Kidney (tissue), 14 donors: Measurements from ENCODE around the gene UVSSA. TPM values are rescaled to one million over a fixed set of nuclear protein-coding genes. Genes with fewer than 3 reads are reported as not detected.
A peak's percentile ranks its signal among the peaks of the same experiment; 100 is the strongest.

Experiments used
- DNase-seq, 5 donors: peaks; one replicate each; pipeline ENCODE4 v3.0.0-alpha.2; 2013 to 2020
- FAIRE-seq: peaks from 2 replicates; lab custom pipeline; 2012; peaks lifted over from hg19 to GRCh38; lab: Jason Lieb, UNC
- H3K27ac ChIP-seq, 2 donors: one replicate each; pipeline ENCODE4 v1.7.0; 2013; ENCODE audit warnings: low read depth in 2 of 2, low read length in 2 of 2, inconsistent platforms in 1 of 2
- H3K27me3 ChIP-seq: one replicate; pipeline ENCODE4 v1.7.1; 2013; ENCODE audit warnings: low read length, inconsistent platforms; ENCODE audit not compliant: control insufficient read depth, insufficient read depth
- H3K36me3 ChIP-seq, 3 donors: one replicate each; pipeline versions ENCODE4 v1.7.0 to v1.7.1; 2013; ENCODE audit warnings: low read length in 3 of 3, control low read depth in 1 of 3, inconsistent platforms in 1 of 3; ENCODE audit not compliant: insufficient read depth in 3 of 3, control insufficient read depth in 2 of 3
- H3K4me1 ChIP-seq, 3 donors: one replicate each; pipeline versions ENCODE4 v1.7.0 to v1.7.1; 2013; ENCODE audit warnings: low read length in 3 of 3, inconsistent platforms in 1 of 3, low read depth in 1 of 3; ENCODE audit not compliant: control insufficient read depth in 2 of 3, insufficient read depth in 2 of 3
- H3K4me3 ChIP-seq, 3 donors: one replicate each; pipeline versions ENCODE4 v1.7.0 to v1.8.1; 2013; ENCODE audit warnings: low read length in 3 of 3, control low read depth in 1 of 3, inconsistent platforms in 1 of 3
- H3K9ac ChIP-seq, 3 donors: one replicate each; pipeline versions ENCODE4 v1.7.0 to v1.7.1; 2013; ENCODE audit warnings: low read length in 3 of 3, control low read depth in 1 of 3, inconsistent platforms in 1 of 3
- H3K9me3 ChIP-seq, 3 donors: one replicate each; pipeline versions ENCODE4 v1.7.0 to v1.7.1; 2013; ENCODE audit warnings: low read length in 3 of 3, control low read depth in 1 of 3, inconsistent platforms in 1 of 3; ENCODE audit not compliant: control insufficient read depth in 2 of 3, insufficient read depth in 1 of 3
- CTCF ChIP-seq: IDR thresholded peaks from 3 replicates; pipeline ENCODE4 v1.5.1; 2012; ENCODE audit warnings: mild to moderate bottlenecking, moderate library complexity, borderline replicate concordance; ENCODE audit not compliant: insufficient read depth; ENCODE audit errors: extremely low read depth
- intact Hi-C: fragments of 100-400 bp; cut with DNase I; formaldehyde crosslinking; loops from one replicate; pipeline ENCODE4 v1.11.1; 2022
- polyA plus RNA-seq: library from polyadenylated mRNA; stranded (reverse); fragments of 350-450 nt; fragmentation: Illumina TruSeq; extraction: RNeasy Lipid Tissue Mini Kit (QIAGEN cat#74804); gene quantifications from one replicate; pipeline ENCODE4 v1.2.3, GENCODE V29; 2014; ENCODE audit warnings: low read depth, low replicate concordance; ENCODE audit not compliant: insufficient read depth
- total RNA-seq: library from RNA; stranded (reverse); fragmentation: NEBNext Ultra II Directional; extraction: Animal tissue kit (Norgen Biotek cat#: 25700); gene quantifications from one replicate; pipeline ENCODE4 v1.2.1, GENCODE V29; 2021
- donor health status: control.
- donor health status: control.
- donor health status: control.
- donor health status: control.
- donor health status: control.
- donor health status: DM: yes; HTN: yes; CAD: no.
- donor health status: Normal renal cell carcinoma (clear cell type).

Gene UVSSA
- total and polyA plus RNA-seq, 2 donors from 2014 or later: 5.2 to 32.5 TPM

GRCh38 chr4:1398681-1399507, 51.9 kb downstream of the UVSSA start:
- no peak overlapping the region for H3K9ac ChIP-seq
- peaks cover 0 to 4% (median 0%) of the 10 kb centered on the region in 3 donors for H3K9me3 ChIP-seq
- DNase-seq (peak in 1 of 5 donors; percentile 27), FAIRE-seq (no peak)
- H3K27ac ChIP-seq: no peak overlapping the region
- H3K36me3 ChIP-seq: peaks cover 0 to 2% (median 2%) of the 10 kb centered on the region in 3 donors
- no peak for TF ChIP-seq CTCF
- peaks cover 0 to 4% (median 0%) of the 10 kb centered on the region in 3 donors for H3K4me1 ChIP-seq
- H3K27me3 ChIP-seq: peaks cover 13% of the 10 kb centered on the region
- intact Hi-C loops: no loop called here
- no peak overlapping the region for H3K4me3 ChIP-seq

- no peak for TF ChIP-seq CTCF
- Histone ChIP-seq H3K27ac (no peak overlapping the region), H3K4me1 (peaks cover 0 to 4% (median 0%) of the 10 kb centered on the region in 3 donors), H3K36me3 (no peaks in the 10 kb centered on the region), H3K9ac (no peak overlapping the region), H3K4me3 (no peak overlapping the region), H3K9me3 (peaks cover 0 to 4% (median 0%) of the 10 kb centered on the region in 3 donors), H3K27me3 (peaks cover 13% of the 10 kb centered on the region)
- FAIRE-seq: no peak
- intact Hi-C loops: no loop called here
- peak in 2 of 5 donors; percentile 6 to 58 for DNase-seq
These were observed 52.6 kb downstream of the UVSSA start for GRCh38 chr4:1399508-1400190.

GRCh38 chr4:1400191-1400805, 53.3 kb downstream of the UVSSA start:
- no peak for TF ChIP-seq CTCF
- peaks cover 13% of the 10 kb centered on the region for H3K27me3 ChIP-seq
- intact Hi-C loops: no loop called here

More at GRCh38 chr4:1400191-1400805, 53.3 kb downstream of the UVSSA start:
- Histone ChIP-seq H3K9me3 (peaks cover 0 to 4% (median 0%) of the 10 kb centered on the region in 3 donors), H3K4me1 (peaks cover 0 to 4% (median 0%) of the 10 kb centered on the region in 3 donors), H3K9ac (no peak overlapping the region), H3K36me3 (no peaks in the 10 kb centered on the region), H3K4me3 (no peak overlapping the region), H3K27ac (no peak overlapping the region)
- FAIRE-seq (no peak), DNase-seq (peak in 2 of 5 donors; percentile 4 to 19)
